Activated T-cell treated with anti-CD3 and anti-CD28 coated beads, Interleukin-2, amount 50 U/mL, for 72 hours (primary cell): Measurements from ENCODE around the gene GUCY1A1. TPM values are rescaled to one million over a fixed set of nuclear protein-coding genes. Genes with fewer than 3 reads are reported as not detected.
A peak's percentile ranks its signal among the peaks of the same experiment; 100 is the strongest.

ENCODE experiments used
- ATAC-seq, 2 donors: fragments of 150-1000 bp; cut with Tn5 transposase; replicated peaks in 1 of 2; 2 replicates each; pipeline ENCODE4 v1.10.0; 2021; ENCODE audit warnings: moderate library complexity in 2 of 2, mild to moderate bottlenecking in 1 of 2
- DNase-seq, 2 donors: peaks; one replicate each; pipeline ENCODE4 v3.0.0; 2021 to 2022; ENCODE audit warnings: mixed read lengths in 1 of 2
- H3K27ac Mint-ChIP-seq: one replicate; pipeline ENCODE4 v1.8.0; 2022; ENCODE audit warnings: mild to moderate bottlenecking, moderate library complexity, mixed read lengths
- H3K27me3 Mint-ChIP-seq: one replicate; pipeline ENCODE4 v1.8.0; 2022; ENCODE audit warnings: low read depth, mixed read lengths
- H3K36me3 Mint-ChIP-seq, 2 donors: one replicate each; pipeline ENCODE4 v1.8.0; 2022; ENCODE audit warnings: mixed read lengths in 2 of 2, mild to moderate bottlenecking in 1 of 2; ENCODE audit not compliant: insufficient read depth in 2 of 2
- H3K4me1 Mint-ChIP-seq: one replicate; pipeline ENCODE4 v1.8.0; 2022; ENCODE audit warnings: low read depth, mixed read lengths
- H3K4me3 Mint-ChIP-seq, 2 donors: one replicate each; pipeline ENCODE4 v1.8.0; 2022; ENCODE audit warnings: mild to moderate bottlenecking in 2 of 2, mixed read lengths in 2 of 2, moderate library complexity in 2 of 2
- H3K9me3 Mint-ChIP-seq, 2 donors: one replicate each; pipeline ENCODE4 v1.8.0; 2022; ENCODE audit warnings: mixed read lengths in 2 of 2
- total RNA-seq, 2 donors: library from RNA; stranded (reverse); gene quantifications; one replicate each; pipeline ENCODE4 v1.2.3, GENCODE V29; 2022

Gene GUCY1A1
- total RNA-seq, 2 donors from 2014 or later: 0.28 to 0.29 TPM

DNA sequence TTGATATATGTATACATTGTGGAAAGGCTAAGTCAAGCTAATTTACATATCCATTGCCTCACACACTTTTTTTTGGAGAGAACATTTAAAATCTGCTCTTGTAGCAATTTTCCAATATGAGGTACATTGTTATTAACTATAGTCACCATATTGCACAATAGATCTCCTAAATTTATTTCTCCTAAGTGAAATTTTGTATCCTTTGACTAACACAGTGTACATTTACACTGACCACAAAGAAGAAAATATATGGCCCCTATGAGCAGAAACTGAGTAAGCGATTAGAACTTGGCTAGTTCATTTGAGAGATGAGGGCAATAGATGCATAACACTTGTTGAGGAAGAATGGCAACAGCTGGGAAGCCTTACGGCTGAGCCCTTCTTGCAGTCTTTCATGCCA is 71.9 kb downstream of the GUCY1A1 start:
- H3K9me3 Mint-ChIP-seq: no peaks in the 10 kb centered on the region
- no peak overlapping the region for H3K4me3 Mint-ChIP-seq
- no peaks in the 10 kb centered on the region for H3K27me3 Mint-ChIP-seq
- DNase-seq (no peak), ATAC-seq (no peak)
- H3K4me1 Mint-ChIP-seq: no peaks in the 10 kb centered on the region
- no peak overlapping the region for H3K27ac Mint-ChIP-seq
- no peaks in the 10 kb centered on the region for H3K36me3 Mint-ChIP-seq

DNA sequence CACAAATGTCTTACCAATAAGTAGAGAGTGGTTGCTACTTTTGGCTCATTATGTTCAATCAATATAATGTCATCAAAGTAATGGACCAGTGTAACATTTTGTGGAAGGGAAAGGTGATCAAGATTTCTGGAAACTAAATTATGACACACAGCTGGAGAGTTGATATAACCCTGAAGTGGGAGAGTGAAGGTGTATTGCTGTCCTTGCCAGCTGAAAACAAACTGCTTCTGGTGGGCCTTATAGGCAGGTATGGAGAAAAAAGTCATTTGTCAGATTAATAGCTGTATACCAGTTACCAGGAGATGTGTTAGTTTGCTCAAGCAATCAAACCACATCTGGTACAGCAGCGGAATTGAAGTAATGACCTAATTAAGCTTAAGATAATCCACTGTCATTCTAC is 74.9 kb downstream of the GUCY1A1 start:
- no peaks in the 10 kb centered on the region for H3K27me3 Mint-ChIP-seq
- no peak overlapping the region for H3K27ac Mint-ChIP-seq
- H3K9me3 Mint-ChIP-seq: no peaks in the 10 kb centered on the region
- H3K36me3 Mint-ChIP-seq: no peaks in the 10 kb centered on the region
- no peak for DNase-seq
- H3K4me3 Mint-ChIP-seq: no peak overlapping the region
- H3K4me1 Mint-ChIP-seq: no peaks in the 10 kb centered on the region
- no peak for ATAC-seq

DNA sequence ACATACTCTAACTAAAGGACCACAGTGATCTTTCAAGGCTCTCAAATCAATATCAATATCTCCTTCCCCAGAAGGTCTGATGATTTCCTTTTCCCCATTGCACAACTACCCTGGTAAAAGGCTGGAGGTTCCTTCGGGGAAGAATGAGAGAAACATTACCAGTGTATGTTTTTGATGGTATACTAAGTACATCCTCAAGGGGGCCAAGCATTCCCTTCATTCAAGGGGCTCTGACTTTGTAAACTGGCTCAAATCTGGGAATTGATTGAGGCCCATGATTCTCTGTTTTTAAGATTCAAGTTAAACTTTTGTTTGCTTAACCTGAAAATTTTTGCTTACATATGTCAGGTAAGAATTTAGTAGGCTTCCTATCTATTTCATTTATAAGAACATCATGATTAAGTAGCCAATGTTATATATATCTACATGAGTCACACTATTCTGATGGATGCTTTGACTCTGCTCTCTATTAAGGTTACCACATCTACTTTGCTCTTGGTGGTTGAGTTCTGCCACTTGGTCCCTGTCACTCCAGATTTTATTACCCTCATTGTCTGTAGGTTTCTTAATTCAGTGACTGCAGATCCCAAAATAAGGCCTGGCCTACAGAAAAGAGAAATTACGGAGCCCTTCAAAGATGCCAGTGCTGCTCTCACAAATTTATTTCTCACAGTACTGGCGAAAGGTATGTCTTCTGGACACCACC is 75.8 kb downstream of the GUCY1A1 start:
- Mint-ChIP-seq H3K27me3 (no peaks in the 10 kb centered on the region), H3K9me3 (no peaks in the 10 kb centered on the region), H3K36me3 (no peaks in the 10 kb centered on the region), H3K4me1 (no peaks in the 10 kb centered on the region), H3K4me3 (no peak overlapping the region), H3K27ac (no peak overlapping the region)
- ATAC-seq (no peak), DNase-seq (no peak)

DNA sequence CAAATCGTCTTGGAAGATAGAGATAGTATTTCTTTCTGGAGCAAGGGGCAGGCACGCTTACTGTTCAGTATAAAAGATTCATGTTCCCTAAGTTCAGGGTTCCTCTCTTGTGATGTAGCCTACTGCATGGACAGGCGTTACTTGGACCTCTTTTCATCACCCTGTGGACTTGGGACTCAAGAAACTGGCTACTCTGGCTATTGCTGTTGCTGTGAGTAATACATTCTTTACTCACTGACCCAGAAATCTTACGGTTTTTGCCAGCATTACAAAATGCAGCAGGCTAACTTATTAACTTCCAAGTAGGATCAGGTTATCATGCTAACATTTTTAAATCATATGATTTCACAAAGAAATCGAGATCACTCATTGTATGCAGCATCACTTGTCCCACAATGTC is 79.3 kb downstream of the GUCY1A1 start:
- DNase-seq (no peak), ATAC-seq (no peak)
- Mint-ChIP-seq H3K4me1 (no peaks in the 10 kb centered on the region), H3K27me3 (no peaks in the 10 kb centered on the region), H3K4me3 (no peak overlapping the region), H3K9me3 (no peaks in the 10 kb centered on the region), H3K36me3 (no peaks in the 10 kb centered on the region), H3K27ac (no peak overlapping the region)

DNA sequence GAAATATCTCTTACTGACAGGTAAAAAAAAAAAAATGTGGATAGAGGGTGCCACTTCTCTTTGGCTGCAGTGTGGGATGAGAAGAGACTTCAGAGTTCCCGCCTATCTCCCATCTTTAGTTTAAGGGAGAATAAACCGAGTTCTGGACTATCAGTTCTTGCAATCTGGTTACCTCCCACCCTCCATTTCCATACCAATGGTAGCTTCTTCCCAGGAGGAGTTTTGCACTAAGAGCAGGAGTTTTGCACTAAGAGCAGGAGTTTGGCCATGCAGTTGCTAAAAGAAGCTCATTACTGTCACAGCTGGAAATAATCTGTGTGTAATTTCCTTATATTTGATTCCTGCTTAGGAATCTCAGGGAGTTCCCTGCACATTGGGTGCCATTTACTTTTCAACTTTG is 81.4 kb downstream of the GUCY1A1 start:
- H3K9me3 Mint-ChIP-seq: no peaks in the 10 kb centered on the region
- H3K4me3 Mint-ChIP-seq: no peak overlapping the region
- H3K27ac Mint-ChIP-seq: no peak overlapping the region
- ATAC-seq (no peak), DNase-seq (no peak)
- no peaks in the 10 kb centered on the region for H3K36me3 Mint-ChIP-seq
- H3K27me3 Mint-ChIP-seq: no peaks in the 10 kb centered on the region
- H3K4me1 Mint-ChIP-seq: peaks cover 5% of the 10 kb centered on the region

DNA sequence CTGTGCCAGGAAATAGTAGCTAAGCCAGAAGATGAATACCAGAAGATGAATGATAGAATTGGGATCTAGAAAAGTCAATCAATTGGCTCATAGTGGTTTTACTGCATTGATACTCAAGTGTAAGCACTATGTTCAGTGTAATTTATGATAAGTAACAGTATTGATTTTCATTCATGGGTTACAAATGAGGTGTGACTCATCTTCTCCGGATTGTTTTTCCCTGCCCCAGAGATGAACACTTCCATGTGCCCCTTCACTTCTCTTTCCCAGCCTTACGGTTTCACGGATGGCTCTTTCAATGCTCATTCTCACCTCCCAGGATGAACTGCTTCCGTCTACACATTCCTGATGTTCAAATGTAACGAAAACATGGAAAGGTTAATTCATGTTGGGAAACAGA is 82.4 kb downstream of the GUCY1A1 start:
- ATAC-seq (no peak), DNase-seq (no peak)
- Mint-ChIP-seq H3K4me3 (no peak overlapping the region), H3K9me3 (no peaks in the 10 kb centered on the region), H3K27me3 (no peaks in the 10 kb centered on the region), H3K4me1 (peaks cover 5% of the 10 kb centered on the region), H3K36me3 (no peaks in the 10 kb centered on the region), H3K27ac (no peak overlapping the region)

DNA sequence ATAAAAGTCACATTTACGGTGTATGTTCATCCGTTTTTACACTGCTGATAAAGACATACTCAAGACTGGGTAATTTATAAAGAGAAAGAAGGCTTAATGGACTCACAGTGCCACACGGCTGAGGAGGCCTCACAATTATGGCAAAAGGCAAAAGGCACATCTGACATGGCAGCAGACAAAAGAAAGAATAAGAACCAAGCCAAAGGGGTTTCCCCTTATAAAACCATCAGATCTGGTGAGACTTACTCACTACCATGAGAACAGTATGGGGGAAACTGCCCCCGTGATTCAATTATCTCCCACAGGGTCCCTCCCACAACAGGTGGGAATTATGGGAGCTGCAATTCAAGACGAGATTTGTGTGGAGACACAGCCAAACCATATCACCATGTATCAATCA is 84.9 kb downstream of the GUCY1A1 start:
- peaks cover under 1% of the 10 kb centered on the region for H3K27me3 Mint-ChIP-seq
- no peak for DNase-seq
- no peak overlapping the region for H3K27ac Mint-ChIP-seq
- H3K9me3 Mint-ChIP-seq: no peaks in the 10 kb centered on the region
- ATAC-seq: no peak
- no peak overlapping the region for H3K4me3 Mint-ChIP-seq
- H3K4me1 Mint-ChIP-seq: peaks cover 5% of the 10 kb centered on the region
- H3K36me3 Mint-ChIP-seq: no peaks in the 10 kb centered on the region

DNA sequence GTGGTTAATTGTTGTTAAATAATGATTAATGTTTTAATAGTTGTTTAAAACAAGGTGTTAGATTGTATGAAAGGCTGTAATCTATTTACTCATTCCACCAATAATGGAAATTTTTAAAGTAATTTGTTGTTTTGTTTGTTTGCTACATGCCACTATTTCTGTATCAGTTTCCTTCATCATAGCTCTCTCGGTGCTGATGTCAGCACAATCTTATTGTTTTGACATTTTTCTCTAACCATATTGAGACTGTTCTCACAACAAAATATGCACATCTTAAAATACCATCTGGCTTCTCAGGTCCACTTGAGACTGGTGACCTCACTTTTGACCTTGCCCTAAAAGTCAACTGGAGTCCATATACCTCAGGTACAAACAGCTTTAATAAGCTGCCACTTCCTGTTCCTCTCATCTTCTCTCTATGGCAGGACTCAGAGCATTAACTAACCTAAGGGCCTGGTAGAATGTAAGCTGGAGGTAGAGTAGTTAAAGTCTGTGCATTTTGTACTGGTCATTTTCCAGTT is 91.2 kb downstream of the GUCY1A1 start:
- no peak overlapping the region for H3K4me3 Mint-ChIP-seq
- peaks cover 26% of the 10 kb centered on the region for H3K27me3 Mint-ChIP-seq
- peaks cover 4 to 9% of the 10 kb centered on the region in 2 donors for H3K36me3 Mint-ChIP-seq
- DNase-seq (no peak), ATAC-seq (no peak)
- H3K4me1 Mint-ChIP-seq: no peaks in the 10 kb centered on the region
- H3K9me3 Mint-ChIP-seq: peaks cover 0 to 2% of the 10 kb centered on the region in 2 donors
- H3K27ac Mint-ChIP-seq: no peak overlapping the region

DNA sequence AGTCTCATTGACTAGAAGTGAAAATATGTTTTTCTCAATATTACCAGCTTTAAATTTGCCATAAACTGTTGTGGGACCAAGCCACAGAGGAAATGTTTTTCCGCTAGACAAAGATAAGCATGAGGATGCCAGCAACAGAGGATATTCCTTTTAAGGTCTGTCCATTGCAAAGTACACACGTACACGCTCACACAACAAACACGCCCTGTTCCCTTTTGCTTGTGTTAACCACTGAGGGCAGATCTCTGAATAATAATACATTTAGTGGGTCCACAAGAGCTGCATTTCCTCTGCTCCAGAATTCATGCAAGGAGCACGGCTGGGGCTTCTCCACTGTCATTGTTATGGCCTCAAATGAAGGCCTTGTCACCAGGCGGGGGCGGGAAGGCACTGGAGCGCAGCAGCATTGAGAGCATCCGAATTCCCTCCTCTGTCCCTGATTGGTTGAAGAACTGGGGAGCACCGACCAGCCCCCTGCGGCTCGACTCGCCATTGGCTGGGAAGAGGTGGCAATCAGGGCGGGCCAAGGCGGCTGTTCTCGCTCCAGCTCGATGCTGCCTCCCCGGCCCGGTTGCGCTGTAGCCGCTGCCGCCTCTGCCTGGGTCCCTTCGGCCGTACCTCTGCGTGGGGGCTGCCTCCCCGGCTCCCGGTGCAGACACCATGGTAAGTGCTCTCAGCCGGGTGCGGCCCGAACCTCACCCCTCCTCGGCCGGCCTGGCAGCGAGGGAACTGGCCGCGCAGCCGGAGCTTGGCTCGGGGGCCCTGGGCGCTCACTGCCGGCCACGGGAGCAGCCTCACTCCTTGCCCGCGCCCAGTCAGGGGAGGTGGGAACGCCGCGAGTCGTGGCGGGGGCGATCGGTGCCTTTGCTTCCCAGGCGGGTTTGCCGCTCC is 92.1 kb downstream of the GUCY1A1 start, which contains the start of gene GUCY1B1:
TSS of gene GUCY1B1 (plus strand) at position 541 of the 891 bp plus-strand sequence. CDS start at position 661, 120 bp downstream.
- ATAC-seq (peak; percentile 98), DNase-seq (peak; percentile 69 to 86)
- H3K36me3 Mint-ChIP-seq: peaks cover 4 to 9% of the 10 kb centered on the region in 2 donors
- peak within 1 kb of the TSS; percentile 49 to 67 for H3K4me3 Mint-ChIP-seq
- peaks cover 0 to 2% of the 10 kb centered on the region in 2 donors for H3K9me3 Mint-ChIP-seq
- H3K27me3 Mint-ChIP-seq: peaks cover 26% of the 10 kb centered on the region
- H3K27ac Mint-ChIP-seq: peak within 1 kb of the TSS; percentile 24
- H3K4me1 Mint-ChIP-seq: no peaks in the 10 kb centered on the region

DNA sequence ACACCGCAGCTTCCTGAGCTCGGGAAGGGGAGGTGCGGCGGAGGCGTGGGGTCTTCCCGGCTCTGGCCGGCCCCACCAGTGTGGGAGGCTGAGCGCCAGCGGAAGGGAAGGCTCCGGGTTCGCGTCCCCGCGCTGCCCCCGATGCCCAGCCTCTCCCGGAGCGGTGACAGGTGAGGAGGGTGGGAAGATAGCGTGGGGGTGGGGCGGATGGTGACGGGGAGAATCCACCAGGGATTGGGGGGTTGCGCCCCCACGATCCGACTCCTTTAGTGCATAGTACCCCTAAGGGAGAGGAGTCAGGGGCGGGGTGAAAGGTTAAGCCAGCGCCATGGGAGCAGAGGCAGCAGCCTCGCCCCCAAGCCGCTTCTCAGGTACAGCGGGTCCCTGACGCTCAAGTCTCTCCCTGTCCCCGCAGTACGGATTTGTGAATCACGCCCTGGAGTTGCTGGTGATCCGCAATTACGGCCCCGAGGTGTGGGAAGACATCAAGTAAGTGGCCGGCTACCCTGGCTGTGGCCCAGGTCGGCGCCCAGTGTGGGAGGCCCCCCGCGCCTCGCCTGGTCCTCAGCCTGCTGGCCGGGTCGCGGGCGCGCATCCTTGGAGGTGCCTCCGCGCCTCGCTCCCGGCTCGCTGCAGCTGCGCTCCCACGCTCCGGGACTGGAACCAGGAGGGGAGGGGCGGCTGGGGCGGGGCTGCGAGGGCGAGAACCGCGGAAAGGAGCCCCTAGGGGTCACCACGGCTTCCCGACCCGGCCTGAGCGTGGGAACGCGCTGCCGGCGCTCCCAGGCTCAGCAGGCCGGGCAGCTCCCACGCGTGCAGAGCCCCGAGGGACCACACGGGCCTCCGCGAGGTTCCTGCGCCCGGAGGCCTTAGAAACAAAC is 93.0 kb downstream of the GUCY1A1 start:
- H3K4me1 Mint-ChIP-seq: no peaks in the 10 kb centered on the region
- ATAC-seq (peak in 1 of 2 donors; percentile 5), DNase-seq (peak; percentile 7 to 10)
- peaks cover 4 to 9% of the 10 kb centered on the region in 2 donors for H3K36me3 Mint-ChIP-seq
- H3K9me3 Mint-ChIP-seq: peaks cover 0 to 2% of the 10 kb centered on the region in 2 donors
- peak overlapping the region; percentile 49 to 67 for H3K4me3 Mint-ChIP-seq
- no peak overlapping the region for H3K27ac Mint-ChIP-seq
- peaks cover 26% of the 10 kb centered on the region for H3K27me3 Mint-ChIP-seq

DNA sequence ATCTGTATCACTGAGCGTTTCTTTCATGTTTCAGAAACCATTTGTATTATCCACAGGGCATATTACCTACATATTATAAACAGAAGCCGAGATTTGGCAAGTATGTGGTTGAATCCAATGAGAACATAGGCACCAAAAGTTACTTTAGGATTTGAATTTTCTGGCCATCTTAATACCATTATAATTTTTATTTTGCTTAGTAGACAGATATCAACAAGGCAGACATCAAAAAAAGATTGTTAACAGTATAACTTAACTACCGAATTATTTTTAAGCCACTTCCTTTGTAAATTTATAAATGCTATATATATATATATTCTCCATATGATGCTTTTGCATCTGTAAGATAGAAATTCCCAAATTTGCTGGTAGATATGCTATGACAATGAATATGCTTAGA is 94.4 kb downstream of the GUCY1A1 start:
- Mint-ChIP-seq H3K27ac (no peak overlapping the region), H3K4me1 (no peaks in the 10 kb centered on the region), H3K36me3 (peaks cover 4 to 9% of the 10 kb centered on the region in 2 donors), H3K9me3 (peaks cover 0 to 2% of the 10 kb centered on the region in 2 donors), H3K4me3 (no peak overlapping the region), H3K27me3 (peaks cover 26% of the 10 kb centered on the region)
- no peak for ATAC-seq
- no peak for DNase-seq

DNA sequence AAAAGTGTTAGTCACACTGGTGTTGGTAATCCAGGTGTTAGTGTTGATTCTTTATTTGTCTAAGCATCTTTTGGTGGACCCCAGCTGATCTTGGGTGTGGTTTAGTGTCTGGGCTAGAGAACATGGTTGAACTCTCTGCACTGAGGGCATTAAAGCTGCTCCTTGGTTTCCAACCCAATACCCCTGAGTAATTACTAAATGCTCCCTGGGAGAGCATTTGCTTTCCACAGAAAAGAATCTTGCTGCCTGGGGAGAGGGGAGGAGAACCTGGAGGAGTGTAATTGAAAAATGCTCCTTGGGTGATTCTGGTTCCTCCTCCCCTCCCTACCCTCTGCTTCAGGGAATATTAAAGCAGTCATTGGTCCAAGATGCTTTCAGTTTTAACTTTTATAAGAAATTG is 95.3 kb downstream of the GUCY1A1 start:
- no peak for ATAC-seq

More for the DNA sequence above, 95.3 kb downstream of the GUCY1A1 start:
- Mint-ChIP-seq H3K27ac (no peak overlapping the region), H3K27me3 (peaks cover 22% of the 10 kb centered on the region), H3K9me3 (peaks cover 0 to under 1% of the 10 kb centered on the region in 2 donors), H3K4me1 (no peaks in the 10 kb centered on the region), H3K4me3 (no peak overlapping the region), H3K36me3 (peaks cover 4 to 8% of the 10 kb centered on the region in 2 donors)
- no peak for DNase-seq
